Stimulated activated CD4-positive, alpha-beta T cell treated with anti-CD3 and anti-CD28 coated beads, TNF-alpha, amount 100 ng/mL, for 1 hour (primary cell): ENCODE data around the gene PABPN1.

ENCODE experiments used
- DNase-seq, 3 donors: peaks; one replicate each; pipeline ENCODE4 v3.0.0-alpha.2; 2020; ENCODE audit warnings: low read depth in 3 of 3, low spot score in 1 of 3

PABPN1 gene

GRCh38 chr14:23358042-23358441, 36.8 kb downstream of the PABPN1 start:
- no peak for DNase-seq

DNA sequence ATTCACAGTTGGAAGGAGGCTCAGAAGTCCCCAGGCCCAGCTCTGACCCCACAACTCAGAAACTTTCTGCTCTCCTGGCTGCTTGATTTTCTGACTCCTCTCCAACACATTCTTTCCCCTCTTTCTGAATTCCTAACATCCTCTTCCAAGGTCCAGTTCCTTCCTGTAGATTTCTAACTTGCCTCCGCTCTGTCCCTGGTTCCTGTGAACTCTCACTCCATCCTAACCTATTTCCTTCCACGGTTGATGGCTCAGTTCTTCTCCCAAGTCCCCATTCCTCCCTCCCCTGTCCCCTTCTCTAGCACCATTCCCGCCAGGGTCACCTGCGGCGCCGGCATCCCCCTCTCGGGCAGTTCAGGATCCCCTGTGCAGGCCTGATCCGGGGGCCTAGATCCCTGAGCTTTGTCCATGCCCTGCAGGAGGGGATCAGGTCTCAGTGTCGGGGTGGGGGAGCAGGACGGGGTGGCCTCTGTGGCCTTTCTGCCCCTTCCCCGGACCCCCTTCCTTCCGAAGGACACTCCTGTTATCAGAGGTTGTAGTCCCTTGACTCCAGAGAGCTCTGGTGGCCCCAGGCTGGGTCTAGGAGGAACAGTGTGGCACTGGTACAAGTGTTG, 37.4 kb downstream of the PABPN1 start:
- no peak for DNase-seq

- DNase-seq = no peak
These were observed 37.9 kb downstream of the PABPN1 start for GRCh38 chr14:23359167-23359626.

DNA sequence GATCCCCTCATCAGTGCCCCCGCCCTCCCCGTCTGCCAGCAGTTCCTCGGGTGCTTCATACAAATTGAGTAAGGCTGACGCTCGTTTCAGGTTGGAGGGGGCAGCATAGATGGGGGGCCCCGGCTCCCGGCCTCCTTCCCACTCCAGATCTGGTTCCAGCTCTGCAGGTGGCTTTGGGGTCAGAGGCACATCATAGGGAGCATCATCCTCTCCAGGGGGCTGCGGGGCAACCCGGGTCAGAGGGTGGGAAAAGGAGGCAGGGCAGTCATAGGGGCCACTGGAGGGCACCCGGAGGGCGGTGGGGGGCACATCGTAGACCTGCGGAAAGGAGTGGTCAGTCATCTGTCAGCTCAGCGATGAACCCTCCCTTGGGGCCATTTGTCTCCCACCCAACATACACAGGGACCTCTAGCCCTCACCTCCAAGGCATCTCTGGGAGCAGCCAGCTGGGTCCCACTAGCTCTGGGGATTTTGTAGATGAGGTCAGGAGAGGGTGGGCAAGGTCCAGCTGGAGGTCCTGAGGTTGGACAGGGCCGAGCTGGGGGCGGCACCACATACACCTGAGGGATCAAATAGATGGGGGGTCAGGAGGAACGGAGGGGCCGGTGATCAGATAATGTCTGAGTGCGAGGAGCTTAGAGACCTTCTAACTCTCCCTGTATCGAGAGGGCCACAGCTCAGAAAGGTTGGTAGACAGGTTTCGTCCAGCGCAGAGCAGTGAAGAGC, 38.6 kb downstream of the PABPN1 start:
- no peak for DNase-seq

DNA sequence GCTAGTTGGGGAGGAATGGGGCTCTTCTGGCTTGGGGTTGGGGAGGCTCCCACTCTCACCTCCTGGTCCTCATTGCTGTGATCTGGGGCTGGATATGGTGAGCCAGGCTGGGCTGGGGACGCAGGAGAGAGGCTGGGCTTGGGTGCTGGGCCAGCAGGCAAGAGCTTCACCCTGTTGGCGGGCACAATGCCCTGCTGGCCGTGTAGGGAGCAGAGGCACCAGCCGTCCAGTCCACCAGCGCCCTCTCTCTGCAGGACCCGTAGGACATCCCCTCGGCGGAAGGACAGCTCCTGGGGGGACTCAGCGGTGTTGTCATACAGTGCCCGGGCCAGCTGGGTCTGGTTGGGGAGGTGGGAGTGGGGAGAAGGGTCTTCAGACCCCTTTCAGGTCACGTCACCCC, 39.2 kb downstream of the PABPN1 start:
- no peak for DNase-seq

DNA sequence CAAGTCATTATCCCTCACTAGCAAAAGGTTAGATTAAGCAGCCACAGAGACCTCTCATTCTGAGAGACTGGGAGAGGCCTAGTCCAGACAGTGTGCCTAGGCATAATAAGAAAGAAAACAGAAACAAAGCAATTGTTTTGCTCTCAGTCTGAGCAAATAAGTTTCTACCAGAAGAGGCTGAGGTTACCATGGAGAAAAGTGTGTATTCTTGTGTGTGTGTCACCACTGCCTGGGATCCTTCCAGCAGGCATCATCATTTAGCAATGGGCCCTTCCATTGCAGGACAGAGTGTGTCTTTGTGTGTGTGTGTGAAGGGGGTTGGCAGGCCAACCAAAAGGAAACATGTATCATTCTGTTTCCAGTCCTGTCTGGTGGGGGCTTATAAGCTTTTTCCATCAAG, 40.1 kb downstream of the PABPN1 start:
- DNase-seq = no peak

DNA sequence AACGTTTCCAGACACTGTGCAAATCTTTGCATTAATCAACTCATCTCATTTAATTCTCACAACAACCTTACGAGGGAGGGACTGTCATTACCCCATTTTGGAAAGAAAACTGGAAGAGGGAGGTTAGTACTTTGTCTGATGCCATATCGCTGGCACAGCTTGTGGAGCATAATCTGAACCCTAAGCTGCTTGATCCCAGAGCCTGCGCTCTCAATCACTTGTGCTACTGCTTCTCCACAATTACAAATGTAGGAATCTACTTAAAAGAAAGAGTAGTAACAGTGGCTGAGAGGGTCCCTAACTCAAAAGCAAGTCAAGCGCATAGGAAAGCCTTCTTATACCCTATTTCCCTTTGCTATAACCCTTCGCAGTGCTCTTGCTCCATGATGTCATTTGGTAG, 40.5 kb downstream of the PABPN1 start:
- DNase-seq = no peak

GRCh38 chr14:23362200-23362599, 40.9 kb downstream of the PABPN1 start:
- no peak for DNase-seq

DNA sequence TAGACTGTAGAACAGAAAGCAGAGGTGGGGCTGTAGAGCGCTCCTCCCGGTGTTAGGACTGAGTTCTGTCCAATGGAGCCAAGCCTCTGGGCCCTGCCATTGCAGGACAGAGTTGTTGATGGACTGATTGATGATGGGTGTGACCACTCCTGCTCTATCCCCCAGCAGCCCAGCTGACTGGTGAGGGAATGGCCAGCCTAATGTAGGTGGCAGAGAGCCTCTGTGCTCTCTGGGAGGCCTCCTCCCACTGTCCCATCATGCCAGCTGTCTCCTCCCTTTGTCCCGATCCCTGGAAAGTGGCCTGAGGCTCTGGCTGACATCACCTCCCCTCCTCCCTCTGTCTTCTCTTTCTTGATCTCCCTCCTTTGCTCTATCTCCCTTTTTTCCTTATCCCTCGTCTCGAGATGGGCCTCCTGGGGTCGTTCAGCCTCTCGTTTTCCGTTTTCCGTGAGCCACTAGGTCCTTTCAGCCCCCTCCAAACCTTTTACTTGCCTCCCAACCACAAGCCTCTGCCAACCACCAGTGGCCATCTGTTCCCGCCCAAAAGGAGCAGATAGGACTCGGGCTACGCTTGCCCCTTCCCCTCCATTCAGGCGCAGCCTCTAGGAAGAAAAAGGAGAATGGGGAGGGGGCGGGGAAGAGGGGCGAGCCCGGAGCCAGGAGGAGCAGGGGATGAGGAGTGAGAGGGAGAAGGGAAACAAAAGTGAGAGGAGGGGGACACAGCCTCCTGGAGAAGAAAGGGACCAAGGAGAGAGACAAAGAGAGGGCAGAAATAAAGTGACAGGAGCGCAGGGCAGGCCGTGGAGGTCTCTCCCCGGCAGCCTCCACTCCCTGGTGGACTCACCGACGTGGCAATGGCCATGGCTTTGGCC, 43.1 kb downstream of the PABPN1 start:
- no peak for DNase-seq

DNA sequence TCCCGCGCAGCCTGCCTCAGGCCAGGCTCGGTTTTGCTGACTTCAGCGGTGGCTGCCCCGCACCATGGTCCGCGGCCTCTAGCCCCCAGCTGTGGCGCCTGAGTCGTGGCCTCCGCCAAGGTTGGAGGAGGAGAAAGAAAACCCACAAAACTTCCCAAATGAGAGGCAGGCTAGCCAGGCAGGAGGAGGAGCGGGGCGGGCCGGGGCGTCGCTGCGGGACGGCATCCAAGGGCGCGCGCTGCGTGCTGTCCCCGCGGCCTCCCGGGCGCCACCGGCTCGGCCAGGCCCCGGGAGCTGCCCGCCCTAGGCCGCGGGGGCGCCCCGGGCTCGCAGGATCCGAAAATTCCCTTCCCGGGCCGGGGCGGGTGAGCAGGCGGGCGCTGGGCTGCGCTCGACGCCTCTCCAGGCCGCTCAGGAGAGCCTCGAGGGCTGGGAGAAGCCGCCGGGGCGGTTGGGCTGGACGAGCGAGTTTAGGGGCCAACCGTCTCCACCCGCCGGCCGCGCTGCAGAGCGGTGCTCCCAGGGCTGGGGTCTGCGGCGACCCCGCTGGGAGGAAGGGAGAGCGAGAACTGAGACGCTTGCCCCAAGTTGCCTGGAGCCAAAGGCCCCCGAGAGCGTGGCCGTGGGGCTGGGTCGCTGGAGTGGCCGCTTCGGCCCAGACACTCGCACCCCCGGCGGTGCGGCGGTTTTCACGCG, 43.9 kb downstream of the PABPN1 start, which contains the start of gene EFS:
TSS of gene EFS (minus strand) at position 137 of the 696 bp plus-strand sequence. CDS start 147 bp downstream, outside the sequence.
- DNase-seq = no peak

- DNase-seq = no peak
These were observed 44.6 kb downstream of the PABPN1 start for GRCh38 chr14:23365732-23366425.

GRCh38 chr14:23366426-23366921, 45.2 kb downstream of the PABPN1 start:
- no peak for DNase-seq

DNA sequence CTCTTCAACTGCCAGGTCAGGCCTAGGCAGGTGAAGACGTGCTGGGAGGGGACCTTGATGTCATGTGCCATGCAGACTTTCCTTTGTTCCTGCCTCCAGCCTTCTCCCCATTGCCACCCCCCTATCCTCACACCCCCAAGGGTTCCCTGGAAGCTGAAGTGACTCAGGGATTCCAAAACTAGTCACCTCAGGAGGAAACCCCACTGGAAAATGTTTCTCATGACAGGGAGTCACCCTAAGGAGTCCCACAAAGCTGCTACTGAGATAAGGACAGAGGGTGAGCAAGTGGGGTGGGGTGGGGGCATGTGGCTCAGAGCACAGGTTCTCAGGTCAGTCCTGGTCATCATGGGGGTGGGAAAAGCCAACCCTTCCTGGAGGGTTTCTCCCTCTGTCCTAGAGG, 49.0 kb downstream of the PABPN1 start:
- no peak for DNase-seq

DNA sequence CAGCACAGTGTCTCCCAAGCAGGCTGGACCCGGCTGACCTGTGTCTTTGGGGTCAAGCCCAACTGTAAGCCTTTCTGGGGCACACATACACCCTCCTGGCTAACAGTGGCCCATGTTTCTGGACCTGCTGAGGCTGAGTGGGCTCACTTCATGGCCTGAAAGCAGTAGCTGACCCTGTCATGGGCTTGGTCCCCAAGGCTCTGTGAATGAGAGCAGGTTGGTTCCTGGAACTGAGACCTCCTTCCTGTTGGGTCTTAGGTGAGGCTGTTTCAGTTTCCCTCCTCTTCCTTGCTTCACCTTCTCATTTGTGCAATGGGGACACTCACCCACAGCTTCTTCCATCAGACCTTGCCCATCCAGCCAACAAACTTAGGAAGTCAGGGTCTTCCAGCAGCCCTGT, 50.6 kb downstream of the PABPN1 start:
- no peak for DNase-seq

- DNase-seq = no peak
These were observed 51.3 kb downstream of the PABPN1 start, which contains the start of gene IL25 for GRCh38 chr14:23372509-23372908. Gene IL25, plus strand, starts transcription at chr14:23372809.

- no peak for DNase-seq
These were observed 51.8 kb downstream of the PABPN1 start for GRCh38 chr14:23373041-23373440.
